Spleen (tissue), 7 donors: ENCODE results near the gene DEPDC1.

Experiments used
- POLR2A ChIP-seq, 3 donors: fragments of 450-650 bp; IDR thresholded peaks; one replicate each; pipeline ENCODE4 v1.5.1; 2017; ENCODE audit warnings: antibody characterized with exemption in 3 of 3, mild to moderate bottlenecking in 1 of 3
- TF ChIP-seq, protein P1 (sequence below), 11 experiments: fragments of 200-600 bp in 7 of 11; fragments of 450-650 bp in 4 of 11; sonication (generic) in 4 of 11; IDR thresholded peaks in 8 of 11; conservative IDR thresholded peaks in 3 of 11; 1 replicate in 7 of 11; 2 replicates in 4 of 11; pipeline versions ENCODE4 v1.4.0 to v1.8.0; 2016 to 2021; ENCODE audit warnings: antibody characterized with exemption in 11 of 11, inconsistent platforms in 4 of 11, mild to moderate bottlenecking in 1 of 11
- donor health status: DM: no; HTN: no; CAD: no; lungs with moderate emphysema.
- donor health status: DM: no; HTN: no; CAD: no.
- donor health status: DM: no; HTN: no; CAD: no.

DNA sequence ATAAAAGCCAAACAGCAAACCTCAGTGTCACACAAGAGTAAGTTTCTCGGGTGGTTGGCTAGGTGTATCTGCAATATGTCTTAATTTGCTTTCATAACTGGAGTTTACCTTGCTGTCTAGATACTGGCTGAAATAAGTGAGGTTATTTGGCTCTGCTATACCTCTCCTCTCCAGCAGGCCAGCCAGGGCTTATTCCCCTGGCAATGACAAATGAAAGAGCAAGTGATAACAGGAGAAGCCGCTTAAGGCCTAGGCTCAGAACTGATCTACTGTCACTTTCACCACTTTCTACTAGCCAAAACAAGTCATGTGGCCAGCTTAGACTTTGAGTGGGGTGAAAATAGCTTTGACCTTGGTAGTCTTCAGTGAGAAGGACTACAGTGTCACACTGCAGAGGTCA is 42.3 kb downstream of the DEPDC1 start:
- no peak for TF ChIP-seq POLR2A (IDR thresholded peaks at IDR 0.05)
- TF ChIP-seq, protein P1, sequence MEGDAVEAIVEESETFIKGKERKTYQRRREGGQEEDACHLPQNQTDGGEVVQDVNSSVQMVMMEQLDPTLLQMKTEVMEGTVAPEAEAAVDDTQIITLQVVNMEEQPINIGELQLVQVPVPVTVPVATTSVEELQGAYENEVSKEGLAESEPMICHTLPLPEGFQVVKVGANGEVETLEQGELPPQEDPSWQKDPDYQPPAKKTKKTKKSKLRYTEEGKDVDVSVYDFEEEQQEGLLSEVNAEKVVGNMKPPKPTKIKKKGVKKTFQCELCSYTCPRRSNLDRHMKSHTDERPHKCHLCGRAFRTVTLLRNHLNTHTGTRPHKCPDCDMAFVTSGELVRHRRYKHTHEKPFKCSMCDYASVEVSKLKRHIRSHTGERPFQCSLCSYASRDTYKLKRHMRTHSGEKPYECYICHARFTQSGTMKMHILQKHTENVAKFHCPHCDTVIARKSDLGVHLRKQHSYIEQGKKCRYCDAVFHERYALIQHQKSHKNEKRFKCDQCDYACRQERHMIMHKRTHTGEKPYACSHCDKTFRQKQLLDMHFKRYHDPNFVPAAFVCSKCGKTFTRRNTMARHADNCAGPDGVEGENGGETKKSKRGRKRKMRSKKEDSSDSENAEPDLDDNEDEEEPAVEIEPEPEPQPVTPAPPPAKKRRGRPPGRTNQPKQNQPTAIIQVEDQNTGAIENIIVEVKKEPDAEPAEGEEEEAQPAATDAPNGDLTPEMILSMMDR (IDR thresholded peaks at IDR 0.05 in 8 of 11, conservative IDR thresholded peaks at IDR 0.05 in 3 of 11), result no peak
